Measurements from ENCODE around the gene CHAC1.

CHAC1 gene

GRCh38 chr15:40943764-40944365 lies 9.4 kb upstream of the CHAC1 start:
- TF ChIP-seq CTCF (IDR thresholded peaks at IDR 0.05), result no peak

DNA sequence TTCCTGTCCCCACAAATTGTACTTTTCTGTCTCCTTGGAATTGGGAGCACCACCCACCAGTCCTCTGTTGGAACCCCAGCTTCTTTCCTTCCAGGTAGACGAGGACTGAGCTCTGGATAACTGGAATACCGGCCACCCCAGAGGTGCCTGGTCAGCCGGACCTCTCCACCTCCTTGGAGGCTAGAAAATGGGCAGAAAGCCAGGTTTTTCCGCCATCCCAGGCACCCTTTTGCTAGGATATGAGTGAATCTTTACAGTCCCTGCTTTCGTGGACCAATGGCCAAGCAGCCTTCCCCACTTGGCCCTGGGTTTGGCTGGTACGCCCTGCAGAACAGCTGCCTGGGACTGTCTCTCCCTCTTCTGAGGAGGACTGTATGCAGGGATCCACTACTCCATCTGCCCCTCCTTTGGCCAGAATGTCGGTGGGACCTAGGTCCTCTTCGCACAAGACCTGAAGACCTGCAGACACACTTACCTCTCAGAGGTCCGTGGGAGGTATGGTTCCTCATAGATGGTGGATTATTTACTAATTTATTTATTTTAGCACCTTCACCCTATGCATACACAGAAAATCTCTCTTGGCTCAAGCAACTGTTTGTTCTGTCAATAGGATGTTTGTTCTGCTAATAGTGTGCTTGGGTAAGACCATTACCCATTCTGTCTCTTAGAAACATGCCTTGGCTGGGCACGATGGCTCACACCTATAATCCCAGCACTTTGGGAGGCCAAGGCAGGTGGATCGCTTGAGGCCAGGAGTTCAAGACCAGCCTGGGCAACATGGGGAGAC lies 8.6 kb upstream of the CHAC1 start:
- TF ChIP-seq CTCF (IDR thresholded peaks at IDR 0.05), result no peak

DNA sequence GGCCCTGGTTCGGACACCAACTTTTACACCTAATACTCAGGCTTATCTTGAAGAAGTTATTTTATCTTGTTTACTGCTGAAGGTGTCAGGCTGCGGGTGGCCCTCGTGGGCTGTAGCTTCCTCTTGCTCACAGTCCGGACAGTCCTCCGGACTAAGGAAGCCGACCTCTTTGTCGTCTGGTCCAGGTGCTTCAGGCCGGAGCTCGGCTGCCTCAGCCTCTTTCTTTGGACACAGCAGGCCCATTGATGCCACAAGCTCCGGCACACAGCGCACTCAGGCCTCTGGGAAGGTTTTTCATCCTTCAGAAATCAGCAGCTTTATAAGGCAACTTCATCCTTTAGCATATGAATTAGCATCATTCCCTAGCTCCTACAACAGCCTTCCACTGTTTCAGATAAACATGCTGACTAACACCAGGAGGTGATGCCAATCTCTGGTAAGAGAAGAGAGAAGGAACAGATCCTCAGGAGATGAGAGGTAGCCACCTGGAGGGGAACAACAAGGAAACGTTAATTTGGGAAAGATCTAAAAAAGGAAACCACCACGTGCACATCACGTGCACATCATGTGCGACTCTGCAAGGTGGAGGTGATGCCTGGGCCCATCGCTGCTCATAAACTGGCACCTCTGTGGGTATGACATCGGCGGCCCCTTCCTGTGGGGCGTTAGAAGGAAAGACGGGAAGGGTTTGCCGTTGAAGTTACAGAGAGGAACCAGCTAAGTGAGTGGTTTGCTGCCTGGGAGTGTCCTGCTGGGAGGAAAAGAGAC lies 4.4 kb upstream of the CHAC1 start:
- no peak for TF ChIP-seq CTCF (IDR thresholded peaks at IDR 0.05)

GRCh38 chr15:40949756-40950207 lies 3.5 kb upstream of the CHAC1 start:
- TF ChIP-seq CTCF (IDR thresholded peaks at IDR 0.05), result no peak

- TF ChIP-seq CTCF (IDR thresholded peaks at IDR 0.05), result no peak
These were observed 1.5 kb upstream of the CHAC1 start for GRCh38 chr15:40951764-40952163.

DNA sequence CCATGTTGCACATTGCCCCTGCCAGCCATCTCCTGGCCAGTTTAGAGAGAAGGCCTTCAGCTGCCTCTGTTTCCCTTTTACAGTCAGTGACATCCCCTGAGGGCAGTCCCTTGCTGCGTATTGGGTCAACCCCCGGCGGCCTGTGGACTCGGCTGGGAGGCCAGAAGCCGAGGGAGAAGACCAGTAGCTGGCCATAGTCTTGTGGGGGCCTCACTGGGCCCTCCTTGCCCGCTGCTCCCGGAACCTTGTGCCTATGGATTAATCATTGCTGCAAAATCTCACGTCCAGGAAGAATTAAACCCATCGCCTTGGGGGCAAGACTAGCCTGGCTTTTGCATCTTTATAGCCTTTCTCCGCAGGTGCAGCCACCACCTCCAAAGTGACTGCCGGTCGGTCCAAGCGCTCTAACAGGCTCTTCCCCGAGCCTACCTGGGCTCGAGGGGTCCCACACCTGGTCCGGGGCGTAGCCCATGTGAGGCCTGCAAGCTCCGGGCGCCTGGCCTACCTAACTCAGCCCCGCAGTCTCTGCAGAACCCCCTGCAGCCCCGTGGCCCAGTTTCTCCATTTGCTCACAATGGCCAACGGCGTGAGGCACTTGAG lies 870 bp upstream of the CHAC1 start:
- no peak for TF ChIP-seq CTCF (IDR thresholded peaks at IDR 0.05)

DNA sequence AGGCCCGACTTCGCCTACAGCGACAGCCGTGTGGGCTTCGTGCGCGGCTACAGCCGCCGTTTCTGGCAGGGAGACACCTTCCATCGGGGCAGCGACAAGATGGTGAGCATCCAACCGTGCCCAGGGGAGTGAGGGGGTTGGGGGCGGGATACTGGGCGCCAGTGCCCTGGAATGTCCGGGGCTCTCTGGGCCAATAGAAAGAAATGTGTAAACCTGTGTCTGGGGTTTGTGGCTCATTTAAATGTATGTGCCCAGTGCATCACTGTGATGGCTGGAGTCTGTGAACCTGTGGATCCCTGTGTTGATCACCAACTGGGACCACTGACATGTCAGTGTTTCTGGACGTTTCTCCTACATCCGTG lies 423 bp downstream of the CHAC1 start:
- TF ChIP-seq CTCF (IDR thresholded peaks at IDR 0.05), result no peak

Measured in LNCAP (cell line).